Right lobe of liver (tissue), 6 donors: ENCODE results near the gene GBGT1. TPM values are rescaled to one million over a fixed set of nuclear protein-coding genes. Genes with fewer than 3 reads are reported as not detected.

Source experiments
- ATAC-seq, 4 donors: fragments of 200-7000 bp; cut with Tn5 transposase; one replicate each; pipeline ENCODE4 v1.9.1; 2020; ENCODE audit warnings: mild to moderate bottlenecking in 4 of 4, moderate library complexity in 4 of 4
- DNase-seq, 3 donors: peaks; one replicate each; pipeline ENCODE4 v3.0.0-alpha.2; 2020
- H3K27ac ChIP-seq, 3 donors: fragments of 200-600 bp; one replicate each; pipeline ENCODE4 v1.8.0; 2022
- H3K27me3 ChIP-seq, 2 donors: fragments of 200-600 bp; one replicate each; pipeline ENCODE4 v1.8.0; 2022
- H3K36me3 ChIP-seq, 4 donors: fragments of 200-600 bp; sonication (generic) in 1 of 4; one replicate each; pipeline versions ENCODE4 v1.5.1 to v1.8.0; 2017 to 2022; ENCODE audit warnings: control low read depth in 1 of 4
- H3K4me1 ChIP-seq, 4 donors: fragments of 200-600 bp; sonication (generic) in 1 of 4; one replicate each; pipeline versions ENCODE4 v1.5.1 to v1.8.0; 2017 to 2022; ENCODE audit warnings: control low read depth in 1 of 4
- H3K4me3 ChIP-seq, 3 donors: fragments of 200-600 bp; one replicate each; pipeline ENCODE4 v1.8.0; 2022
- H3K9me3 ChIP-seq, 4 donors: fragments of 200-600 bp; sonication (generic) in 1 of 4; one replicate each; pipeline versions ENCODE4 v1.5.1 to v1.8.0; 2017 to 2022; ENCODE audit warnings: control low read depth in 1 of 4
- POLR2A ChIP-seq: fragments of 450-650 bp; IDR thresholded peaks from one replicate; pipeline ENCODE4 v1.6.1; 2017; ENCODE audit warnings: antibody characterized with exemption, mild to moderate bottlenecking
- WGBS: methylation state at CpG from one replicate; pipeline ENCODE4 v1.1.6; 2018; ENCODE audit warnings: low coverage, low lambda C conversion rate; ENCODE audit not compliant: insufficient coverage; ENCODE audit errors: missing lambda C conversion rate; 5-methylcytosine and 5-hydroxymethylcytosine counted together
- intact Hi-C, 2 donors: fragments of 100-400 bp; cut with DNase I; formaldehyde crosslinking; loops; one replicate each; pipeline versions ENCODE4 v1.11.2 to v1.14.1; 2022
- total RNA-seq, 6 experiments: library from RNA; depleted of rRNA in 2 of 6; stranded (reverse); fragments of >200 nt in 2 of 6; fragmentation: NEBNext Ultra II Directional in 3 of 6; extraction: Animal tissue kit (Norgen Biotek cat#: 25700) in 3 of 6; gene quantifications; one replicate each; pipeline versions ENCODE4 v1.1.0 to v1.2.4, GENCODE V29; 2016 to 2023
- TF ChIP-seq, protein P1 (sequence below), 4 donors: fragments of 200-600 bp in 3 of 4; fragments of 450-650 bp in 1 of 4; IDR thresholded peaks; one replicate each; pipeline versions ENCODE4 v1.5.1 to v1.8.0; 2016 to 2022; ENCODE audit warnings: antibody characterized with exemption in 4 of 4, mild to moderate bottlenecking in 2 of 4
- donor health status: DM: no; HTN: yes; CAD: no.
- donor health status: DM: no; HTN: no; CAD: no.
- donor health status: DM: no; HTN: no; CAD: no.
- donor health status: DM: no; HTN: yes; CAD: no.
- donor health status: DM: no; HTN: yes; CAD: no.

The GBGT1 gene
- total RNA-seq, 6 experiments from 2014 or later = 0.68 to 3.7 (median 1.9) TPM

DNA sequence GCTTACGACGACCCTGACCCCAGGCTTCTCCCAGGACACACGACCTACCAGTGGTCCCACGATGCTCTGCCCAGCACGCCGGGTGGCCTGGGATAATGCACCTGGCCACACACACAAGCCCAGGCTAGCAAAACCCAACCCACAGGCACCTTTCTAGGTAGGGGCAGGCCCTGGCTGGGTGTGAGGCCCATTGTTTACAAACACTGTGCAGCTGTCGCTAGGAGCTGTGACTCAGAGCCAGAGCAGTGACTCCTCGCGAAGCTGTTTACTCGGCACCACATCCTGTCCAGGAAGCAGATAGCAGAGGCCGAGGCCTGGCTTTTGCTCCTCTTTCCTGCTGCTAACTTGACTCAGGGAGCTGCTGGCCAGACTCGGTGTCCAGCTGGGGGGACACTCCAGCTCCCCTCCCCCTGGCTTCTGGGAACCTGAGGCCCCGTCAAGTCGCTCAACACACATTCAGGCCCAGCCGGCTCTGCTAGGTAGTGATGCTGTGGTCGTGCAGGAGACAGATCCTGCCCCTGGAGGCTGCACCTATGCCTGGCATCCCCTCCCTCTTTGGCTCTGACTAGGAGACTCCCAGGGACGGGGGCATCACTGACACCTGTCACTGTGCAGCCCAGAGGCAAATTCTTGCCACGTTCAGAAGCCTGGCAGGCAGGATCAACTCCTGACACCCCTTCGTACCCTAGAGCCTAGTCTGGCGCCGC lies 29.9 kb downstream of the GBGT1 start:
- 46% methylated on average over 11 of the region's 21 CpGs for WGBS
- peak; percentile 71 to 91 (median 88) for DNase-seq
- Histone ChIP-seq H3K4me3 (no peak overlapping the region), H3K27me3 (no peaks in the 10 kb centered on the region), H3K4me1 (peaks cover 0 to 24% (median 14%) of the 10 kb centered on the region in 4 donors), H3K9me3 (no peaks in the 10 kb centered on the region), H3K36me3 (no peaks in the 10 kb centered on the region), H3K27ac (peak overlapping the region; percentile 76 to 91 (median 88))
- intact Hi-C loops = no loop called here
- peak; percentile 91 to 94 (median 94) for ATAC-seq
- peak; percentile 17 for TF ChIP-seq POLR2A
- TF ChIP-seq, protein P1, sequence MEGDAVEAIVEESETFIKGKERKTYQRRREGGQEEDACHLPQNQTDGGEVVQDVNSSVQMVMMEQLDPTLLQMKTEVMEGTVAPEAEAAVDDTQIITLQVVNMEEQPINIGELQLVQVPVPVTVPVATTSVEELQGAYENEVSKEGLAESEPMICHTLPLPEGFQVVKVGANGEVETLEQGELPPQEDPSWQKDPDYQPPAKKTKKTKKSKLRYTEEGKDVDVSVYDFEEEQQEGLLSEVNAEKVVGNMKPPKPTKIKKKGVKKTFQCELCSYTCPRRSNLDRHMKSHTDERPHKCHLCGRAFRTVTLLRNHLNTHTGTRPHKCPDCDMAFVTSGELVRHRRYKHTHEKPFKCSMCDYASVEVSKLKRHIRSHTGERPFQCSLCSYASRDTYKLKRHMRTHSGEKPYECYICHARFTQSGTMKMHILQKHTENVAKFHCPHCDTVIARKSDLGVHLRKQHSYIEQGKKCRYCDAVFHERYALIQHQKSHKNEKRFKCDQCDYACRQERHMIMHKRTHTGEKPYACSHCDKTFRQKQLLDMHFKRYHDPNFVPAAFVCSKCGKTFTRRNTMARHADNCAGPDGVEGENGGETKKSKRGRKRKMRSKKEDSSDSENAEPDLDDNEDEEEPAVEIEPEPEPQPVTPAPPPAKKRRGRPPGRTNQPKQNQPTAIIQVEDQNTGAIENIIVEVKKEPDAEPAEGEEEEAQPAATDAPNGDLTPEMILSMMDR (IDR thresholded peaks at IDR 0.05) = no peak

DNA sequence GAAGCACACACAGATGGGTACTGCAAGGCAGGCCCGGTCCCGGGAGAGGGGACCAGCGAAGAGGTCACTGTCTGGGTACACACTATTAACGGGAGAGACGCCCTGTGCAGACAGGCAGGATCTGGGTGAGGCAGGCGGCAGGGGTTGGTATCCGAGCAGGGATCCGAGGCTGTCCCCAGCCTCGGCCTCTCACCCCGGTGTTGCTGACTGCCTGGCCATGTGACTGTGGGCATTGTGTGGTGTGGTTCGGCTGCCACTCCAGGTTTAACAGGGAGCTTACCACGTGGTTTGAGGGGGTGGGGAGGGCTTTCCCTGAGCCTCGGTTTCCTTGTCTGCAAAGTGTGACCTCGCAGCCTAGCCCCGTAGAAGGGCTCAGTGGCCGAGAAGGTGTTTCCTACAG lies 31.5 kb downstream of the GBGT1 start:
- H3K9me3 ChIP-seq = no peaks in the 10 kb centered on the region
- TF ChIP-seq POLR2A = no peak
- TF ChIP-seq, protein P1 (IDR thresholded peaks at IDR 0.05) = no peak
- no peaks in the 10 kb centered on the region for H3K36me3 ChIP-seq
- WGBS = 69% methylated on average over 7 of the region's 16 CpGs
- H3K27me3 ChIP-seq = no peaks in the 10 kb centered on the region
- no peak overlapping the region for H3K4me3 ChIP-seq
- intact Hi-C loops = no loop called here
- ATAC-seq = no peak
- no peak for DNase-seq
- no peak overlapping the region for H3K27ac ChIP-seq
- peaks cover 0 to 33% (median 19%) of the 10 kb centered on the region in 4 donors for H3K4me1 ChIP-seq

DNA sequence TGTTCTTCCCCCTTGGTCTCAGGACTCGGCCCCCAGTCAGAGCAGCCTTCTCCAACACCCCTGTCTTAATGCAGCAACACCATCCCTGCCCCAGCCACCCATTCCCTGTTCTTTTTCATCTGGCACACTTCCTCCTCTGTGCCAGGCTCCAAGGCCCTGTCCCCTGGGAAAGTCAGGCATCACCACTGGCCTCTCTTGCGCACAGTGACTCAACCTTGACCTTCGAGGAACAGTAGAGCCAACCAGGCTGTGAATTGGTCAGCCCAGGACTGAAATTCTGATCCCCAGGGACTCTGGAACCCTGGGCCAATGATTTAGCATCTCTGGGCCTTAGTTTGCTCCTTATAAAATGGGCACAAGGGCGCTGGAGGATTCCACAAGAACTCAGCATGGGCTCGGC lies 32.2 kb downstream of the GBGT1 start:
- DNase-seq = no peak
- Histone ChIP-seq H3K27ac (no peak overlapping the region), H3K36me3 (no peaks in the 10 kb centered on the region), H3K27me3 (no peaks in the 10 kb centered on the region), H3K9me3 (no peaks in the 10 kb centered on the region), H3K4me1 (peaks cover 1 to 39% (median 24%) of the 10 kb centered on the region in 4 donors), H3K4me3 (no peak overlapping the region)
- WGBS = 94% methylated on average over 5 of the region's 5 CpGs
- intact Hi-C loops = no loop called here
- TF ChIP-seq, protein P1 (IDR thresholded peaks at IDR 0.05) = no peak
- TF ChIP-seq POLR2A = no peak
- no peak for ATAC-seq

DNA sequence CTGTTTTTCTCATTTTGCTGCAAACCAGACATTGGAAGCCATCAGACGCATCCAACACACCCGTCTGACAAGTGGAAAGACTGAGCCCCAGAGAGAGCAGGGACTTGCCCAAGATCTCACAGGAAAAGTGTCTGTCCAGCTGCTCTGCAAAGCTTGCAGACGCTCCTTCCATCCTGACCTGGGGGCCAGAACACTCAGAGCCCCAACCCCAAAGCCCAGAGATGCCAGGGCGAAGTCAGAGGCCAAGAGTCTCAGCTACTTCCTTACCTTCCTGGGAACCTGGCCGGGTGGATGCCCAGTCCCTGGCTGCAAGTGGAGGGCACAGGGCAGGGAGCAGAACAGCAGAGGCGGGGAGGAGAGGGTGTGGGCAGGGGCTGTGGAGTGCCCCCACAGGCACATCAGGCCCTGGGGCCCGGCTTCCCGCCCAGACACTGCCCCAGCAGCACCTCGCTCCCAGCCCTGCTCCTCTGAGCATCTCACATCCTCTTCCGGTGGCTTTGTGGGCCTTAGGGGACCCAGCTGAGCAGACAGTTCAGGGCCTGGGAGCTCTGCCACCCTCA lies 32.9 kb downstream of the GBGT1 start:
- intact Hi-C loops = no loop called here
- H3K27ac ChIP-seq = peak overlapping the region in 1 of 3 donors; percentile 4
- peaks cover 2 to 47% (median 28%) of the 10 kb centered on the region in 4 donors for H3K4me1 ChIP-seq

More for the DNA sequence above, 32.9 kb downstream of the GBGT1 start:
- H3K27me3 ChIP-seq = no peaks in the 10 kb centered on the region
- 66% methylated on average over 3 of the region's 10 CpGs for WGBS
- DNase-seq (no peak), ATAC-seq (no peak)
- no peaks in the 10 kb centered on the region for H3K9me3 ChIP-seq
- TF ChIP-seq POLR2A = no peak
- TF ChIP-seq, protein P1 (IDR thresholded peaks at IDR 0.05) = no peak
- H3K36me3 ChIP-seq = no peaks in the 10 kb centered on the region
- H3K4me3 ChIP-seq = no peak overlapping the region
